HG03460 (cell line): ENCODE measurements around the gene ULK2.

Source experiments
- ATAC-seq: cut with Tn5 transposase; IDR thresholded peaks from one replicate; pipeline ENCODE4 v1.9.1; 2021; ENCODE audit not compliant: unreplicated experiment

ULK2 gene

DNA sequence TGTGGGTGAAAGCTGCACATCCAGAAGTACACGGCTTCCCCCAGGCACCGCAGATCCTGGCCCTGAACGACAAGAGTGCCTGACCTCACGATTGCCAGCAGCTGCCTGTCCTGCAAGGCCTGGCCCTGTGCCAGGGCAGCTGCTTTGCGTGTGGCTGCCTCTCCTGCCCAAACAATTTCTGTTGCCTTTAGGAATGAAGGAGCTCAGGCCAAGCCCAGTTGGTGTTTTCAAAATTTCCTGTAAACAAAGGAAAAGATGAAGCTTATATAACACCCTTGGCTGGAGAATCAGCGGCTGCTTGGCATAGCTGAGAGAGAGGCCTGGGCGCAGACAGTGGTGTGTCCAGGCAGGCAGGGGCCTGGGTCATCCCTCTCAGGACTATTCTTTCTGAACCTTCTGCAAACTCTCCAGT, 139.6 kb downstream of the ULK2 start:
- ATAC-seq: no peak

GRCh38 chr17:19727501-19728078, 140.1 kb downstream of the ULK2 start:
- ATAC-seq: no peak

DNA sequence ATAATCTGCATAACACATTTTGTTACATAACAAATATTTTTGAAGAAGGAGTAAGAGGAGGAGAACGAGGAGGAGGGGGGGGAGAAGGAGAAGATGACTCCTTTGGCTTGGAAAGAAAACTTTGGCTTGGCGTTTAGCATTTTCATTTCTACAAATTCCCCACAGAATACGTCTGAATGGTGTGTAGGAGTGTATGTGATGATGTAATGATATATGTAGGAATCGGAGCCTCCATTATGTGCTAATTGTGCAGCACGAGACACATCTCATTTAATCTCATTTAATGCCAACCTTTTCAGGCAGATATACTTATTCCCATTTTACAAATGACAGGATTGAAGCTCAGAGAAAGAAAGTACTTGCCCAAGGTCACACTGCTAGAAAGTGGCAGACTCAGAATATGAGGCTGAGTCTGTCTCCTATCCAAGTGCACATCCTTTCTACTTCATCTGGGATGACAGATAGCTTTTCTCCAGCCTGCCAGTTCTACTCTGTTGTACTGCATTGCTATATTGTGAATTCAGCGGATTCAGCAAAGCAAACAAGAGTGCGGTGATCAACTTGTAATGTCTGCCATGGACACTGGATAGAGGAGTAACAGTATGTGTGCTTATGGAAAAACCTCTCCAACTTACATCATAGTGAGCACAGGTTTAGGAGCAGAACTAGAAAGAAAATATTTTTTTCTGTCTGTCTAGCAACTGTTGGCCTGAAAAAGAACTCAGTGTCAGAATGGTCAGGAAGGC, 140.9 kb downstream of the ULK2 start:
- no peak for ATAC-seq

DNA sequence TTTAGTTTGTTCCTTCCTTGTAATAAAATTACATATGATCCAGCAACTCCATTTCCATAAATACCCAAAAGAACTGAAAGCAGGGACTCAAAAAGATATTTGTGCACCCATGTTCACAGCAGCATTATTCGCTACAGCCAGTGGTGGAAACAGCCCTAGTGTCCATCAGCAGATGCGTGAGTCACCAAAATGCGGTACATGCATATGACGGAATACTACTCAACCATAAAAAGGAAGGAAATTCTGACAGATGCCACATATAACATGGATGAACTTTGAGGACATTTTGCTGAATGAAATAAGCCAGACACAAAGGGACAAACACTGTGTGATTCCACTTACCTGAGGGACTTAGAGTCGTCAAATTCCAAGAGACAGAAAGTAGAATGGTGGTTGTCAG, 142.2 kb downstream of the ULK2 start:
- no peak for ATAC-seq

- no peak for ATAC-seq
Measured at GRCh38 chr17:19724501-19725420, 143.0 kb downstream of the ULK2 start.

GRCh38 chr17:19723964-19724363, 143.8 kb downstream of the ULK2 start:
- no peak for ATAC-seq
